HepG2 (cell line): Measurements from ENCODE around the gene CADM1. TPM values are rescaled to one million over a fixed set of nuclear protein-coding genes. Genes with fewer than 3 reads are reported as not detected.

Experiments used
- ATAC-seq: fragments of 200-7000 bp; cut with Tn5 transposase; 3 replicates; pipeline ENCODE4 v1.9.1; 2020; ENCODE audit warnings: mild to moderate bottlenecking, moderate library complexity
- BruUV-seq: library from RNA; stranded (reverse); fragments of 400-500 nt; replicated peaks from 2 replicates; lab custom pipeline; 2021; lab: Mats Ljungman, UMichigan
- CTCF ChIA-PET: fragments of 300-600 bp; formaldehyde crosslinking; extraction: SDS; loops from one replicate; lab custom pipeline; 2021; ENCODE audit warnings: low total read pairs, inconsistent platforms, low intra/inter-chr PET ratio; lab: Yijun Ruan, JAX
- POLR2A ChIA-PET: fragments of 350-600 bp; sonication (Branson Sonifier 250); formaldehyde crosslinking; loops from one replicate; lab custom pipeline; 2020; ENCODE audit warnings: antibody characterized with exemption, inconsistent platforms; lab: Yijun Ruan, JAX
- DNase-seq: peaks from one replicate; pipeline ENCODE4 v3.0.0-alpha.2; 2015; ENCODE audit warnings: low spot score
- FAIRE-seq: peaks from 3 replicates; lab custom pipeline; 2011; peaks lifted over from hg19 to GRCh38; lab: Jason Lieb, UNC
- H2AFZ ChIP-seq: one replicate; pipeline ENCODE4 v1.6.1; 2011; ENCODE audit warnings: low read length, inconsistent platforms
- H3K27ac ChIP-seq: fragments of 300-600 bp; 3 replicates; pipeline ENCODE4 v1.8.0; 2011; ENCODE audit warnings: mixed run types, mild to moderate bottlenecking, mixed read lengths, low read length, inconsistent platforms; ENCODE audit not compliant: insufficient read depth; ENCODE audit errors: extremely low read length
- H3K27me3 ChIP-seq, 2 experiments: fragments of 200-600 bp in 1 of 2; 2 replicates in 1 of 2; 3 replicates in 1 of 2; pipeline versions ENCODE4 v1.6.0 to v1.8.0; 2011; ENCODE audit warnings: low read length in 2 of 2, mild to moderate bottlenecking in 2 of 2, moderate library complexity in 2 of 2, inconsistent platforms in 1 of 2; ENCODE audit not compliant: insufficient read depth in 2 of 2, control insufficient read depth in 1 of 2
- H3K36me3 ChIP-seq, 2 experiments: fragments of 200-600 bp in 1 of 2; replicated peaks in 1 of 2; 2 replicates in 1 of 2; 3 replicates in 1 of 2; pipeline versions ENCODE4 v1.5.1 to v1.8.0; 2011; ENCODE audit warnings: low read length in 2 of 2, inconsistent platforms in 1 of 2; ENCODE audit not compliant: insufficient read depth in 2 of 2, control insufficient read depth in 1 of 2
- H3K4me1 ChIP-seq: 2 replicates; pipeline ENCODE4 v1.5.1; 2012; ENCODE audit warnings: low read length, inconsistent platforms; ENCODE audit not compliant: insufficient read depth
- H3K4me2 ChIP-seq: 2 replicates; pipeline ENCODE4 v1.6.0; 2011; ENCODE audit warnings: low read depth, low read length, inconsistent platforms
- H3K4me3 ChIP-seq, 3 experiments: fragments of 200-600 bp in 1 of 3; sonication (generic), shearing (Covaris generic) in 1 of 3; replicated peaks in 1 of 3; 2 replicates each; pipeline ENCODE4 v1.5.1; 2011 to 2016; ENCODE audit warnings: low read length in 3 of 3, inconsistent platforms in 2 of 3, low read depth in 2 of 3, mild to moderate bottlenecking in 2 of 3, control low read depth in 1 of 3, mixed read lengths in 1 of 3; ENCODE audit not compliant: insufficient read depth in 1 of 3
- H3K79me2 ChIP-seq: one replicate; pipeline ENCODE4 v1.6.1; 2011; ENCODE audit warnings: low read length, inconsistent platforms; ENCODE audit not compliant: insufficient read depth
- H3K9ac ChIP-seq: 2 replicates; pipeline ENCODE4 v1.6.0; 2011; ENCODE audit warnings: mild to moderate bottlenecking, low read depth, low read length, inconsistent platforms; ENCODE audit not compliant: insufficient read depth
- H3K9me3 ChIP-seq: 2 replicates; pipeline ENCODE4 v1.5.1; 2012; ENCODE audit warnings: mild to moderate bottlenecking, low read length
- H4K20me1 ChIP-seq: 2 replicates; pipeline ENCODE4 v1.6.0; 2011; ENCODE audit warnings: inconsistent platforms, mild to moderate bottlenecking, low read length, moderate library complexity; ENCODE audit not compliant: insufficient read depth
- GTF2F1 ChIP-seq: fragments of 150-350 bp; IDR thresholded peaks from 2 replicates; pipeline ENCODE4 v1.6.1; 2014; ENCODE audit warnings: low read length
- NONO ChIP-seq, 2 experiments: fragments of 450-650 bp in 1 of 2; sonication (generic) in 1 of 2; formaldehyde crosslinking in 1 of 2; IDR thresholded peaks in 1 of 2; conservative IDR thresholded peaks in 1 of 2; 2 replicates each; pipeline versions ENCODE4 v1.6.1 to v1.8.0; 2017 to 2022; ENCODE audit warnings: mild to moderate bottlenecking in 1 of 2, missing genetic modification reagents in 1 of 2, moderate library complexity in 1 of 2
- NRL ChIP-seq: sonication (generic); formaldehyde crosslinking; IDR thresholded peaks from 2 replicates; pipeline ENCODE4 v1.5.0; 2020; ENCODE audit warnings: missing genetic modification reagents, mild to moderate bottlenecking, moderate library complexity, borderline replicate concordance
- PPARG ChIP-seq: conservative IDR thresholded peaks from 2 replicates; pipeline ENCODE4 v1.6.1; 2016; ENCODE audit warnings: missing biosample characterization, missing genetic modification reagents
- RARA ChIP-seq: IDR thresholded peaks from 2 replicates; pipeline ENCODE4 v1.6.1; 2016; ENCODE audit warnings: missing genetic modification reagents, missing compliant biosample characterization
- SATB2 ChIP-seq: sonication (generic); formaldehyde crosslinking; IDR thresholded peaks from 2 replicates; pipeline ENCODE4 v1.5.0; 2020; ENCODE audit warnings: missing genetic modification reagents
- SMARCC2 ChIP-seq: fragments of 450-650 bp; IDR thresholded peaks from 2 replicates; pipeline ENCODE4 v1.6.1; 2017; ENCODE audit warnings: antibody characterized with exemption, mild to moderate bottlenecking
- SPEN ChIP-seq: sonication (generic); formaldehyde crosslinking; IDR thresholded peaks from 2 replicates; pipeline ENCODE4 v1.5.1; 2020; ENCODE audit warnings: low read depth, mild to moderate bottlenecking, missing genetic modification reagents
- TMF1 ChIP-seq: sonication (generic); formaldehyde crosslinking; IDR thresholded peaks from 2 replicates; pipeline ENCODE4 v1.8.1; 2022; ENCODE audit warnings: low read depth, missing genetic modification reagents
- U2AF2 ChIP-seq: fragments of 200-400 bp; formaldehyde crosslinking; IDR thresholded peaks from 2 replicates; pipeline ENCODE4 v1.6.1; 2017; ENCODE audit warnings: low read depth, mild to moderate bottlenecking, low read length
- ZBTB42 ChIP-seq: sonication (generic); formaldehyde crosslinking; IDR thresholded peaks from 2 replicates; pipeline ENCODE4 v1.5.0; 2020; ENCODE audit warnings: mild to moderate bottlenecking, missing genetic modification reagents
- ZNF441 ChIP-seq: sonication (generic); formaldehyde crosslinking; IDR thresholded peaks from 2 replicates; pipeline ENCODE4 v1.7.0; 2021; ENCODE audit warnings: missing genetic modification reagents, borderline replicate concordance
- ZNF839 ChIP-seq: sonication (generic); formaldehyde crosslinking; IDR thresholded peaks from 2 replicates; pipeline ENCODE4 v1.4.0; 2020; ENCODE audit warnings: missing genetic modification reagents, mild to moderate bottlenecking, borderline replicate concordance
- WGBS: methylation state at CpG from one replicate; pipeline ENCODE4 v1.1.6; 2017; ENCODE audit warnings: low lambda C conversion rate; 5-methylcytosine and 5-hydroxymethylcytosine counted together
- in situ Hi-C: cut with HindIII; loops from 2 replicates; pipeline ENCODE4 v1.10.0; 2017; ENCODE audit warnings: low pct_unique_long_range_greater_than_20kb; ENCODE audit not compliant: extremely low pct_ligation_motif_present
- intact Hi-C: fragments of 100-400 bp; cut with micrococcal nuclease; formaldehyde crosslinking; loops from one replicate; pipeline ENCODE4 v1.10.0; 2022; ENCODE audit not compliant: unreplicated experiment
- polyA plus RNA-seq, 8 experiments: library from polyadenylated mRNA; depleted of rRNA in 3 of 8; stranded (reverse) in 7 of 8; unstranded in 1 of 8; fragments of >200 nt; fragmentation: Illumina TruSeq in 4 of 8; extraction: Trizol in 4 of 8; gene quantifications; 2 replicates each; pipeline versions ENCODE4 v1.2.1 to v1.2.3, GENCODE V29; 2011 to 2016; ENCODE audit warnings: low read depth in 4 of 8, missing spikeins in 1 of 8, mixed read lengths in 1 of 8; ENCODE audit not compliant: insufficient read depth in 1 of 8
- total RNA-seq, 5 experiments: library from RNA; depleted of rRNA; stranded (reverse); fragments of >200 nt; fragmentation: Illumina TruSeq; extraction: Trizol; gene quantifications; 2 replicates each; pipeline ENCODE4 v1.2.3, GENCODE V29; 2016; ENCODE audit warnings: low read depth in 1 of 5
- TF ChIP-seq, protein P1 (sequence below): sonication (generic); formaldehyde crosslinking; IDR thresholded peaks from 2 replicates; pipeline ENCODE4; 2020; ENCODE audit warnings: missing genetic modification reagents, mild to moderate bottlenecking, borderline replicate concordance
- TF ChIP-seq, protein P2 (sequence below): fragments of 450-650 bp; IDR thresholded peaks from 2 replicates; pipeline ENCODE4 v1.6.1; 2017; ENCODE audit warnings: mild to moderate bottlenecking
- TF ChIP-seq, protein P3 (sequence below): sonication (generic); formaldehyde crosslinking; conservative IDR thresholded peaks from 2 replicates; pipeline ENCODE4 v1.4.0; 2020; ENCODE audit warnings: missing genetic modification reagents

The CADM1 gene
- total and polyA plus RNA-seq, 2 of the 13 experiments (the other 11 are each of a cell fraction or from before 2014, with no cell fraction given), result 71.3 to 122 TPM

DNA sequence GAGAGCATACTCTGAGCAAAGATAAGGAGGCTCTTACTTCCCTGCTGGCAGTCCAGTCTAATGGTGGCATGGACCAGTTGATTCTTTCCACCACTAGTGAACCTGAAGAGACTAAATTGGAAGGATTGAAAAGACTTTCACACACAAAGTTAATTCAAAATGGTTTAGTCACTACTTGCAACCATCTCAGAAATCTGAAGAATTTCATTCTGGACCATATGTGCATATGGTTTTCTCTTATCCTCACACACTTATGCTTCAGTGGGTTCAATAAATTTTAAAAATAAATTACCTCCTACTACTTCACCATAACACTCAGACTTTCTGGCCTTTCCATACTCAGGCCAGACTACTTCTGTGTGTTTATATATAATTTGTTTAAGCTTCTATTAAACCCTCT lies 44.7 kb downstream of the CADM1 start (continued):
- TF ChIP-seq ZNF839 (CRISPR knock-in tag), result no peak
- TF ChIP-seq, all 625 proteins: peak for 0

DNA sequence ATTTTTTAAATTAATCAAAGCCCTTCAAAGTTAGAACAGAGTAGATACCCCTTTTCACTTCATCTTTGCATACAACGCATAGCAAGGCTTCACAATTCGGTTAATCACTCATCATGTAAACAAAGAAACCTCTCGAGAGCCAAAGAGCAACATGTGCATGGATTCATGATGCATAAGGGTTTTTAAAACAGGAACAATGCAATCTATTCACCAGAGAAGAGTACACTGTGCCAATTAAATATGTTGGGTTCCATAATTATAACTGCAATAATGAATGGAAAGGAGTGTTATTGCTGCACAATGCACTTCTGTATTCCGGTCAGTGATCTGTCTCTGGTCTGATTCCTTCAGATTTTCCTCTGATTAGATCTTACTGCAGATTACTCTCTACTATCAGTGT lies 45.3 kb downstream of the CADM1 start:
- H3K4me3 ChIP-seq, result no peak overlapping the region
- WGBS, result 97% methylated on average over 4 of the region's 4 CpGs
- H3K4me1 ChIP-seq, result peaks cover 13% of the 10 kb centered on the region
- intact Hi-C loops, result no loop called here
- ATAC-seq, result no peak
- no peak for FAIRE-seq
- H3K9ac ChIP-seq, result no peak overlapping the region
- no peak overlapping the region for H2AFZ ChIP-seq
- no peaks in the 10 kb centered on the region; a peak in 1 of 5 replicates for H3K36me3 ChIP-seq
- DNase-seq, result no peak
- H4K20me1 ChIP-seq, result peaks cover 7% of the 10 kb centered on the region; the same call in 1 of the 2 replicates
- no peak overlapping the region for H3K4me2 ChIP-seq
- peaks cover 53% of the 10 kb centered on the region for H3K79me2 ChIP-seq
- H3K27ac ChIP-seq, result no peak overlapping the region
- BruUV-seq, result no TSS peak
- CTCF ChIA-PET, result no interaction called here
- H3K27me3 ChIP-seq, result no peaks in the 10 kb centered on the region
- in situ Hi-C loops, result no loop called here
- POLR2A ChIA-PET, result no interaction called here
- H3K9me3 ChIP-seq, result no peaks in the 10 kb centered on the region
- TF ChIP-seq RARA (CRISPR knock-in tag), result no peak
- TF ChIP-seq TMF1 (CRISPR knock-in tag), result no peak
- TF ChIP-seq, protein P1, sequence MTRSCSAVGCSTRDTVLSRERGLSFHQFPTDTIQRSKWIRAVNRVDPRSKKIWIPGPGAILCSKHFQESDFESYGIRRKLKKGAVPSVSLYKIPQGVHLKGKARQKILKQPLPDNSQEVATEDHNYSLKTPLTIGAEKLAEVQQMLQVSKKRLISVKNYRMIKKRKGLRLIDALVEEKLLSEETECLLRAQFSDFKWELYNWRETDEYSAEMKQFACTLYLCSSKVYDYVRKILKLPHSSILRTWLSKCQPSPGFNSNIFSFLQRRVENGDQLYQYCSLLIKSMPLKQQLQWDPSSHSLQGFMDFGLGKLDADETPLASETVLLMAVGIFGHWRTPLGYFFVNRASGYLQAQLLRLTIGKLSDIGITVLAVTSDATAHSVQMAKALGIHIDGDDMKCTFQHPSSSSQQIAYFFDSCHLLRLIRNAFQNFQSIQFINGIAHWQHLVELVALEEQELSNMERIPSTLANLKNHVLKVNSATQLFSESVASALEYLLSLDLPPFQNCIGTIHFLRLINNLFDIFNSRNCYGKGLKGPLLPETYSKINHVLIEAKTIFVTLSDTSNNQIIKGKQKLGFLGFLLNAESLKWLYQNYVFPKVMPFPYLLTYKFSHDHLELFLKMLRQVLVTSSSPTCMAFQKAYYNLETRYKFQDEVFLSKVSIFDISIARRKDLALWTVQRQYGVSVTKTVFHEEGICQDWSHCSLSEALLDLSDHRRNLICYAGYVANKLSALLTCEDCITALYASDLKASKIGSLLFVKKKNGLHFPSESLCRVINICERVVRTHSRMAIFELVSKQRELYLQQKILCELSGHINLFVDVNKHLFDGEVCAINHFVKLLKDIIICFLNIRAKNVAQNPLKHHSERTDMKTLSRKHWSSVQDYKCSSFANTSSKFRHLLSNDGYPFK (CRISPR knock-in tag), result no peak
- TF ChIP-seq SMARCC2, result no peak
- no peak for TF ChIP-seq NONO (IDR thresholded peaks at IDR 0.05)
- no peak for TF ChIP-seq NONO (CRISPR knock-in tag; conservative IDR thresholded peaks at IDR 0.05)
- TF ChIP-seq, protein P2, sequence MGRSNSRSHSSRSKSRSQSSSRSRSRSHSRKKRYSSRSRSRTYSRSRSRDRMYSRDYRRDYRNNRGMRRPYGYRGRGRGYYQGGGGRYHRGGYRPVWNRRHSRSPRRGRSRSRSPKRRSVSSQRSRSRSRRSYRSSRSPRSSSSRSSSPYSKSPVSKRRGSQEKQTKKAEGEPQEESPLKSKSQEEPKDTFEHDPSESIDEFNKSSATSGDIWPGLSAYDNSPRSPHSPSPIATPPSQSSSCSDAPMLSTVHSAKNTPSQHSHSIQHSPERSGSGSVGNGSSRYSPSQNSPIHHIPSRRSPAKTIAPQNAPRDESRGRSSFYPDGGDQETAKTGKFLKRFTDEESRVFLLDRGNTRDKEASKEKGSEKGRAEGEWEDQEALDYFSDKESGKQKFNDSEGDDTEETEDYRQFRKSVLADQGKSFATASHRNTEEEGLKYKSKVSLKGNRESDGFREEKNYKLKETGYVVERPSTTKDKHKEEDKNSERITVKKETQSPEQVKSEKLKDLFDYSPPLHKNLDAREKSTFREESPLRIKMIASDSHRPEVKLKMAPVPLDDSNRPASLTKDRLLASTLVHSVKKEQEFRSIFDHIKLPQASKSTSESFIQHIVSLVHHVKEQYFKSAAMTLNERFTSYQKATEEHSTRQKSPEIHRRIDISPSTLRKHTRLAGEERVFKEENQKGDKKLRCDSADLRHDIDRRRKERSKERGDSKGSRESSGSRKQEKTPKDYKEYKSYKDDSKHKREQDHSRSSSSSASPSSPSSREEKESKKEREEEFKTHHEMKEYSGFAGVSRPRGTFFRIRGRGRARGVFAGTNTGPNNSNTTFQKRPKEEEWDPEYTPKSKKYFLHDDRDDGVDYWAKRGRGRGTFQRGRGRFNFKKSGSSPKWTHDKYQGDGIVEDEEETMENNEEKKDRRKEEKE, result no peak
- no peak for TF ChIP-seq SATB2
- no peak for TF ChIP-seq NRL (CRISPR knock-in tag)
- no peak for TF ChIP-seq ZNF441 (CRISPR knock-in tag)
- TF ChIP-seq PPARG (CRISPR knock-in tag), result no peak
- no peak for TF ChIP-seq U2AF2
- TF ChIP-seq, protein P3, sequence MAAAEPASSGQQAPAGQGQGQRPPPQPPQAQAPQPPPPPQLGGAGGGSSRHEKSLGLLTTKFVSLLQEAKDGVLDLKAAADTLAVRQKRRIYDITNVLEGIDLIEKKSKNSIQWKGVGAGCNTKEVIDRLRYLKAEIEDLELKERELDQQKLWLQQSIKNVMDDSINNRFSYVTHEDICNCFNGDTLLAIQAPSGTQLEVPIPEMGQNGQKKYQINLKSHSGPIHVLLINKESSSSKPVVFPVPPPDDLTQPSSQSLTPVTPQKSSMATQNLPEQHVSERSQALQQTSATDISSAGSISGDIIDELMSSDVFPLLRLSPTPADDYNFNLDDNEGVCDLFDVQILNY (CRISPR knock-in tag), result no peak
- TF ChIP-seq ZBTB42, result no peak
- no peak for TF ChIP-seq SPEN (CRISPR knock-in tag)
- TF ChIP-seq GTF2F1, result no peak
